NCI-H345 (cell line): ENCODE measurements around the gene B4GALT2.

ENCODE experiments used
- DNase-seq: peaks from one replicate; lab custom pipeline; 2025; lab: John Stamatoyannopoulos, UW

The B4GALT2 gene

GRCh38 chr1:43978551-43979260, at the start of gene B4GALT2:
Gene B4GALT2, plus strand, starts transcription at chr1:43979210. Its CDS starts 1,951 bp downstream, at chr1:43981161.
- DNase-seq, result peak; percentile 57

DNA sequence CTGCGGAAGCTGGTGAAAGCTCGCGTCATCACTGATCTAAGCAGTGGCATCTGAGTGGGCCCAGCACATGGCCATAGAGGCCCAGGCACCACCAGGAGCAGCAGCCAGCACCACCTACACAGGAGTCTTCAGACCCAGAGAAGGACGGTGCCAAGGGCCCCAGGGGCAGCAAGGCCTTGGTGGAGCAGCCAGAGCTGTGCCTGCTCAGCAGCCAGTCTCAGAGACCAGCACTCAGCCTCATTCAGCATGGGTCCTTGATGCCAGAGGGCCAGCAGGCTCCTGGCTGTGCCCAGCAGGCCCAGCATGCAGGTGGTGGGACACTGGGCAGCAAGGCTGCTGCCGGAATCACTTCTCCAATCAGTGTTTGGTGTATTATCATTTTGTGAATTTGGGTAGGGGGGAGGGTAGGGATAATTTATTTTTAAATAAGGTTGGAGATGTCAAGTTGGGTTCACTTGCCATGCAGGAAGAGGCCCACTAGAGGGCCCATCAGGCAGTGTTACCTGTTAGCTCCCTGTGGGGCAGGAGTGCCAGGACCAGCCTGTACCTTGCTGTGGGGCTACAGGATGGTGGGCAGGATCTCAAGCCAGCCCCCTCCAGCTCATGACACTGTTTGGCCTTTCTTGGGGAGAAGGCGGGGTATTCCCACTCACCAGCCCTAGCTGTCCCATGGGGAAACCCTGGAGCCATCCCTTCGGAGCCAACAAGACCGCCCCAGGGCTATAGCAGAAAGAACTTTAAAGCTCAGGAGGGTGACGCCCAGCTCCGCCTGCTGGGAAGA, 48.7 kb upstream of the B4GALT2 start:
- DNase-seq, result no peak

DNA sequence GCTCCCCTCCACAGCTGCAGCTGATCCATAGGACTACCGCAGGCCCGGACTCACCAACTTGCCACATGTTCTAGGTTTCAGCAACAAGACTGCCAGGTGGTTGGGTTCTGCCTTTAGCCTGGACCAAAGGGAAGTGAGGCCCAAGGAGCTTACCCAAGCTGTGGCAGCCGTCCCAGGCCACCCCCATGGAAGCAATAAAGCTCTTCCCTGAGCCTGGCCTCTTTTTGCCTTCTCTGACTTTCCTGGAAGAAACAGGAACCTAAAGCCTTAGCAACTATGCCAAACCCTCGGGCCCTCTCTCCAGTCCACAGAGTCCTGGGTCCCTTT, 48.1 kb upstream of the B4GALT2 start:
- DNase-seq, result no peak

GRCh38 chr1:43931711-43932660, 47.0 kb upstream of the B4GALT2 start:
- DNase-seq, result no peak

DNA sequence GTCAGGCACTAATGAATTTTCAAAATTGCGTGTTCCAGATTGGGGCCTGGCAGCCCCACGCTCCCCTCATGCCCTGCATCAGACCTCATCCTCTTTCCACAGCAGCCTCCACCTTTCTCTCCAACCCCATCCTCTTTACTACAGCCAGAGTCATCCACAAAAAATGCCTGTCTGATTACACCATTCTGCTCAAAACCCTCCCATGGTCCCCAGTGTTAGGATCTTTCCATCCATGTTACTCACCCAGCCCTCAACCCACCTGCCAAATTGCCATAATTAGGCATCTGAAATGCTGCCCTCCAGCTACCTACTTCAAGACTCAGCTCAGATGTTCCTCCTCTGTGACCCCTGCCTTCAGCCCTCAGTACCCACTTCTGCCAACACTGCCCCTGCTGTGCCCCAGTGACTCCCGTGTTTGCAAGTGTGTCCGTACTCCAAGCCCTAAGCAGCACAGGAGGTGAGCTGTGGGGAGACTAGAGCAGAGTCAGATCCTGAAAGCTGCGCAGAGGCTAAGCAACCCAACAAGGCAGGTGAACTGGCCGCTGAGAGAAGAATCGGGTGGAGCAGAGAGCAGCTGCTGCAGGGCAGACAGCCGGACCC, 46.1 kb upstream of the B4GALT2 start:
- DNase-seq, result peak; percentile 51

DNA sequence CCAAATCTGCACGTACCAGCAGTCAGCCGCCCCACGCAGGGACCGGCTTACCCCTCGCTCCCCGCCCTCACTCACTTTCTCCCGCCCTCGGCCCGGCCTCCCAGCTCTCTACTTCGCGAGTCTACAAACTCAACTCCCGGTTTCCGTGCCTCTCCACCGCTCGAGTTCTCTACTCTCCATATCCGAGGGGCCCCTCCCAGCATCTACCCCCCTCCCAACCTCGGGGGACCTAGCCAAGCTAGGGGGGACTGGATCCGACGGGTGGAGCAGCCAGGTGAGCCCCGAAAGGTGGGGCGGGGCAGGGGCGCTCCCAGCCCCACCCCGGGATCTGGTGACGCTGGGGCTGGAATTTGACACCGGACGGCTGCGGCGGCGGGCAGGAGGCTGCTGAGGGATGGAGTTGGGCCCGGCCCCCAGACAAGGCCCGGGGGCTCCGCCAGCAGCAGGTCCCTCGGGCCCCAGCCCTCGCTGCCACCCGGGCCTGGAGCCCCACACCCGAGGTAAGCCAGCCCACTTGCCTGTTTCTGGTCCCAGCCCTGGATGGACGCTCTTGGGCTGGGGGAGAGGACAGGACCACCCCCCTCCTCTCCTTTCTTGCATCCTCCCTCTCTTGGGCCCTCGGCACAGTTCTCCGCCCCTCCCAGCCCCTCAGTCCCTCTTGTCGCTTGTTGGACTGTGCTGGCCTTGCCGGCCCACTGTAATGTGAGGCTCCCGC, 45.5 kb upstream of the B4GALT2 start, which contains the start of gene ARTN:
ARTN (plus strand) TSS at position 416 of the 715 bp plus-strand sequence. CDS start 1,856 bp downstream, outside the sequence.
- DNase-seq, result peak; percentile 69

GRCh38 chr1:43934101-43934985, 44.7 kb upstream of the B4GALT2 start:
- DNase-seq, result peak; percentile 57

DNA sequence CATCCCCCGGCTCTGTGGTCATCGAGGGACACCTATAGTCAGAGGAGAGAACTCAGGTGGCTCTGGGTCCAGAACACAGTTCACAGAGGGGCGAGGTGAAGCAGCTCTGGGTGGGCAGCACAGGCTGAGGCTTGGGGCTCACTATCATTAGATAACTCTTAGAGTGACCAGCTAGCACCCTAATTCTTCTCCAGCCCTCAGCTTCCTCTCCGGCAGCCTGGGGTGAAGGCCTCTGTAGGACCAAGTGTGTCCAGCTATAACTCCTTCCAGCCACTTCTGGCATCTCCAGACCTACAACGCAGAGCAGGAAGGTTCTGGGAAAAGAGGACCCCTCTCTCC, 44.1 kb upstream of the B4GALT2 start:
- no peak for DNase-seq

- no peak for DNase-seq
These were observed 43.1 kb upstream of the B4GALT2 start for GRCh38 chr1:43935711-43936427.

DNA sequence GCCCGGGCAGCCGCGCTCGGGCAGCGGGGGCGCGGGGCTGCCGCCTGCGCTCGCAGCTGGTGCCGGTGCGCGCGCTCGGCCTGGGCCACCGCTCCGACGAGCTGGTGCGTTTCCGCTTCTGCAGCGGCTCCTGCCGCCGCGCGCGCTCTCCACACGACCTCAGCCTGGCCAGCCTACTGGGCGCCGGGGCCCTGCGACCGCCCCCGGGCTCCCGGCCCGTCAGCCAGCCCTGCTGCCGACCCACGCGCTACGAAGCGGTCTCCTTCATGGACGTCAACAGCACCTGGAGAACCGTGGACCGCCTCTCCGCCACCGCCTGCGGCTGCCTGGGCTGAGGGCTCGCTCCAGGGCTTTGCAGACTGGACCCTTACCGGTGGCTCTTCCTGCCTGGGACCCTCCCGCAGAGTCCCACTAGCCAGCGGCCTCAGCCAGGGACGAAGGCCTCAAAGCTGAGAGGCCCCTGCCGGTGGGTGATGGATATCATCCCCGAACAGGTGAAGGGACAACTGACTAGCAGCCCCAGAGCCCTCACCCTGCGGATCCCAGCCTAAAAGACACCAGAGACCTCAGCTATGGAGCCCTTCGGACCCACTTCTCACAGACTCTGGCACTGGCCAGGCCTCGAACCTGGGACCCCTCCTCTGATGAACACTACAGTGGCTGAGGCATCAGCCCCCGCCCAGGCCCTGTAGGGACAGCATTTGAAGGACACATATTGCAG, 42.4 kb upstream of the B4GALT2 start:
- DNase-seq, result peak; percentile 14

DNA sequence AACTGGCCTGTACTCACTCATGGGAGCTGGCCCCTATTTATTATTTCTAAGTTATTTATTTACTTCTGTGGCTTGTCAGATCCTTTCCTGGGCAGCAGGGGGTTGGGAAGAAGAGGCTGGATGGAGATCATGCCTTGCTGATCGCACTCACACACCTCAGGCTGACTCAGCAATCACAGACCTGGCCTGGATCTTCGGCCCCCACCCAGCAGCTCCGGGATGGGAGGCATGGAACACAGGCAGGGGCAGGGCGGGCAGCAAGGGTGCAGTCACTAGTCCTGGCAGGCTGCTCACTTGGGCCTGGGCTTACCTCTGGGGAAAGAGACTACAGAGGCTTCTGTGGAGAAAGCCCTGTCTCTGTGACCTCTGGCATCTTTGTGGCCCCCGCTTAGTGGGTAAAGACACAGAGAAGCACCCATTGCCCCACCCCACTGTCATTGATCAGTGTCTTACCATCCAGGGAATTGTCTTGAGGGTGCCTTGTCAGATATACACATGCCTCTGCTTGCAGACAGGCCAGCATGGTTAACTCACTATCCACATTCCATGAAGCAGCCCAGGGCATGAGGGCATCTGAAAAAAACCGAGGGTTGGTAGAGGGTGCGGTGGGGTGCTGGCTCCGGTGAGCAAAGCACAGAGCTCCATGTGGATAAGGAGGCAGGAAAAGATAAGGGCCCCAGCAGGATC, 41.7 kb upstream of the B4GALT2 start:
- no peak for DNase-seq

GRCh38 chr1:43938383-43938782, 40.6 kb upstream of the B4GALT2 start:
- no peak for DNase-seq

- no peak for DNase-seq
These were observed 40.0 kb upstream of the B4GALT2 start for GRCh38 chr1:43938892-43939587.

DNA sequence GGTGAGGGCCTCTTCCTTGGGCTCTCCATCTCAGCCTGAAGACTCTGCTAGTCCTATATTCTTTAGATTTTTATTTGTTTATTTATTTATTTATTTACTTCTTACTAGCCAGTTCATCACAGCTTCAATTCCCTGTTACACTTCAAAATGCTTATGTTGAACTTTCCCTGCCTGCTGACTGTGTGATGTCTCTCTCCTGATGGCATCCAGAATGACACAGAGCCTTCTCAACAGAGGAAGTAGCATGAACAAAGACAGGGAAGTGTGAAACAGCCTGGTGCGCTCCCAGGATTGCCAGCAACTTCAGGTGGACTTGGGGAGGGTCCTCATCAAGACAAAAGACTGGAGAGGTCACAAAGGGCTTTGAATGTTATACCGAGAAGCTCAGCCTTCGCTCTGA, 36.6 kb upstream of the B4GALT2 start:
- DNase-seq, result no peak

- no peak for DNase-seq
These were observed 34.1 kb upstream of the B4GALT2 start for GRCh38 chr1:43944860-43945259.

GRCh38 chr1:43945674-43946235, 33.3 kb upstream of the B4GALT2 start:
- DNase-seq, result no peak
